Esophagus squamous epithelium (tissue), 4 donors: ENCODE results near the gene FRA10AC1.

Experiments
- POLR2A ChIP-seq, 4 donors: fragments of 450-650 bp; IDR thresholded peaks; one replicate each; pipeline ENCODE4 v1.6.1; 2017; ENCODE audit warnings: antibody characterized with exemption in 4 of 4, mild to moderate bottlenecking in 4 of 4, moderate library complexity in 3 of 4
- TF ChIP-seq, protein P1 (sequence below), 6 experiments: fragments of 450-650 bp in 4 of 6; fragments of 200-600 bp in 2 of 6; sonication (generic) in 2 of 6; IDR thresholded peaks; one replicate each; pipeline ENCODE4 v1.5.1; 2016 to 2019; ENCODE audit warnings: antibody characterized with exemption in 6 of 6, mild to moderate bottlenecking in 4 of 6, moderate library complexity in 4 of 6

DNA sequence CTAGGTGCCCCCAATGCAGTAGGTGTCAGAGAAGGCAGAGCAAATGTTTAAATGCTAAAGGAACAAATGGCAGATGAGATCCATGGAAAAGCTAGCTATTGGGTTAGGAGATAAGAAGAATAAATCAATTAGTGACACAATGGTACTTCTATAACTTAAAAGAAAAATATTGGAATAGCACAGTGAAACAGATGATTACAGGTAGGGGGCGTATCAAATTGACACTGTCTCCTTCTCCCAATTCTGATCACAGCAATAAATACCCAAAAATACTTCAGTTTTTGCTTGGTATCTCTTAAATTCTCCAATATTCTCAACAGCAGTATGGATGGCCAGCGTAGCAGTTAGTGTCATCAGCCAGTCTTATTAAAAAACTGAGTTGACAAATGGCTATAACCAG lies 5.2 kb downstream of the FRA10AC1 start:
- no peak for TF ChIP-seq POLR2A (IDR thresholded peaks at IDR 0.05)
- TF ChIP-seq, protein P1, sequence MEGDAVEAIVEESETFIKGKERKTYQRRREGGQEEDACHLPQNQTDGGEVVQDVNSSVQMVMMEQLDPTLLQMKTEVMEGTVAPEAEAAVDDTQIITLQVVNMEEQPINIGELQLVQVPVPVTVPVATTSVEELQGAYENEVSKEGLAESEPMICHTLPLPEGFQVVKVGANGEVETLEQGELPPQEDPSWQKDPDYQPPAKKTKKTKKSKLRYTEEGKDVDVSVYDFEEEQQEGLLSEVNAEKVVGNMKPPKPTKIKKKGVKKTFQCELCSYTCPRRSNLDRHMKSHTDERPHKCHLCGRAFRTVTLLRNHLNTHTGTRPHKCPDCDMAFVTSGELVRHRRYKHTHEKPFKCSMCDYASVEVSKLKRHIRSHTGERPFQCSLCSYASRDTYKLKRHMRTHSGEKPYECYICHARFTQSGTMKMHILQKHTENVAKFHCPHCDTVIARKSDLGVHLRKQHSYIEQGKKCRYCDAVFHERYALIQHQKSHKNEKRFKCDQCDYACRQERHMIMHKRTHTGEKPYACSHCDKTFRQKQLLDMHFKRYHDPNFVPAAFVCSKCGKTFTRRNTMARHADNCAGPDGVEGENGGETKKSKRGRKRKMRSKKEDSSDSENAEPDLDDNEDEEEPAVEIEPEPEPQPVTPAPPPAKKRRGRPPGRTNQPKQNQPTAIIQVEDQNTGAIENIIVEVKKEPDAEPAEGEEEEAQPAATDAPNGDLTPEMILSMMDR (IDR thresholded peaks at IDR 0.05): no peak
